Left hindlimb (tissue), 1 donor: ENCODE data around the gene TEX29.

Experiments
- DNase-seq: peaks from one replicate; pipeline ENCODE4 v3.0.0-alpha.2; 2018

The TEX29 gene

GRCh38 chr13:111372651-111373425, 52.4 kb downstream of the TEX29 start:
- no peak for DNase-seq

- no peak for DNase-seq
Measured at GRCh38 chr13:111373486-111373885, 53.0 kb downstream of the TEX29 start.

- no peak for DNase-seq
Measured at GRCh38 chr13:111380431-111380830, 60.0 kb downstream of the TEX29 start.

- DNase-seq = no peak
Measured at GRCh38 chr13:111382411-111382810, 62.0 kb downstream of the TEX29 start.

- no peak for DNase-seq
Measured at GRCh38 chr13:111382877-111383276, 62.4 kb downstream of the TEX29 start.

GRCh38 chr13:111383591-111384440, 63.4 kb downstream of the TEX29 start:
- DNase-seq = no peak

GRCh38 chr13:111384441-111385182, 64.2 kb downstream of the TEX29 start:
- no peak for DNase-seq

- no peak for DNase-seq
Measured at GRCh38 chr13:111385183-111385857, 64.9 kb downstream of the TEX29 start.

GRCh38 chr13:111387026-111387871, 66.8 kb downstream of the TEX29 start:
- no peak for DNase-seq

- no peak for DNase-seq
Measured at GRCh38 chr13:111387945-111388600, 67.6 kb downstream of the TEX29 start.

- no peak for DNase-seq
Measured at GRCh38 chr13:111388851-111389500, 68.5 kb downstream of the TEX29 start.

GRCh38 chr13:111389621-111390521, 69.4 kb downstream of the TEX29 start:
- DNase-seq = no peak

- DNase-seq = no peak
Measured at GRCh38 chr13:111390522-111391270, 70.3 kb downstream of the TEX29 start.

- DNase-seq = no peak
Measured at GRCh38 chr13:111392486-111392885, 72.0 kb downstream of the TEX29 start.

GRCh38 chr13:111393221-111393790, 72.9 kb downstream of the TEX29 start:
- no peak for DNase-seq
